CD8-positive, alpha-beta memory T cell (primary cell): ENCODE results near the gene OCA2. TPM values are rescaled to one million over a fixed set of nuclear protein-coding genes. Genes with fewer than 3 reads are reported as not detected.

Experiments
- CTCF ChIA-PET: fragments of 350-600 bp; sonication (Branson Sonifier 250); formaldehyde crosslinking; loops from one replicate; lab custom pipeline; 2021; ENCODE audit warnings: antibody characterized with exemption; lab: Charles Lee
- POLR2A ChIA-PET: fragments of 350-600 bp; sonication (Branson Sonifier 250); formaldehyde crosslinking; loops from one replicate; lab custom pipeline; 2021; ENCODE audit warnings: antibody characterized with exemption; lab: Charles Lee
- DNase-seq, 5 donors: peaks; one replicate each; pipeline versions ENCODE4 v3.0.0 to v3.0.0-alpha.2; 2020 to 2022; ENCODE audit warnings: mixed read lengths in 1 of 5
- H3K27ac ChIP-seq: one replicate; pipeline ENCODE4 v1.7.0; 2013; ENCODE audit warnings: low read depth, mild to moderate bottlenecking, low read length, moderate library complexity
- H3K27me3 ChIP-seq: 2 replicates; pipeline ENCODE4 v1.7.0; 2013; ENCODE audit warnings: low read length, mild to moderate bottlenecking; ENCODE audit not compliant: insufficient read depth, poor library complexity, severe bottlenecking
- H3K36me3 ChIP-seq: 2 replicates; pipeline ENCODE4 v1.7.0; 2013; ENCODE audit warnings: mild to moderate bottlenecking, low read length, moderate library complexity; ENCODE audit not compliant: insufficient read depth
- H3K4me1 ChIP-seq: 2 replicates; pipeline ENCODE4 v1.7.0; 2013; ENCODE audit warnings: mild to moderate bottlenecking, low read length, moderate library complexity; ENCODE audit not compliant: insufficient read depth
- H3K4me3 ChIP-seq: 2 replicates; pipeline ENCODE4 v1.7.0; 2013; ENCODE audit warnings: mild to moderate bottlenecking, low read length
- H3K9me3 ChIP-seq: 2 replicates; pipeline ENCODE4 v1.7.0; 2013; ENCODE audit warnings: mild to moderate bottlenecking, low read length
- H3K27ac Mint-ChIP-seq, 8 donors: one replicate each; pipeline ENCODE4 v1.8.0; 2020 to 2021; ENCODE audit warnings: mixed read lengths in 8 of 8, mild to moderate bottlenecking in 6 of 8, inconsistent platforms in 3 of 8, moderate library complexity in 3 of 8
- H3K27me3 Mint-ChIP-seq, 2 donors: one replicate each; pipeline ENCODE4 v1.8.0; 2020 to 2021; ENCODE audit warnings: mixed read lengths in 2 of 2, mild to moderate bottlenecking in 1 of 2, moderate library complexity in 1 of 2
- H3K36me3 Mint-ChIP-seq, 3 donors: one replicate each; pipeline ENCODE4 v1.8.0; 2020 to 2021; ENCODE audit warnings: mixed read lengths in 3 of 3, inconsistent platforms in 1 of 3, mild to moderate bottlenecking in 1 of 3
- H3K4me1 Mint-ChIP-seq, 3 donors: one replicate each; pipeline ENCODE4 v1.8.0; 2020 to 2021; ENCODE audit warnings: mixed read lengths in 3 of 3, inconsistent platforms in 1 of 3, mild to moderate bottlenecking in 1 of 3
- H3K4me3 Mint-ChIP-seq, 7 donors: one replicate each; pipeline ENCODE4 v1.8.0; 2020 to 2021; ENCODE audit warnings: mixed read lengths in 7 of 7, mild to moderate bottlenecking in 6 of 7, moderate library complexity in 4 of 7, inconsistent platforms in 2 of 7
- H3K9me3 Mint-ChIP-seq, 5 donors: one replicate each; pipeline ENCODE4 v1.8.0; 2020 to 2022; ENCODE audit warnings: mixed read lengths in 5 of 5, mild to moderate bottlenecking in 3 of 5, moderate library complexity in 2 of 5, inconsistent platforms in 1 of 5
- polyA plus RNA-seq: library from polyadenylated mRNA; unstranded; fragments of 300-500 nt; fragmentation: Illumina TruSeq; gene quantifications from one replicate; pipeline ENCODE4 v1.2.3, GENCODE V29; 2021
- total RNA-seq, 2 experiments: library from RNA; stranded (reverse); gene quantifications; one replicate each; pipeline ENCODE4 v1.2.3, GENCODE V29; 2021

OCA2 gene
- total and polyA plus RNA-seq, 3 experiments from 2014 or later = not detected

DNA sequence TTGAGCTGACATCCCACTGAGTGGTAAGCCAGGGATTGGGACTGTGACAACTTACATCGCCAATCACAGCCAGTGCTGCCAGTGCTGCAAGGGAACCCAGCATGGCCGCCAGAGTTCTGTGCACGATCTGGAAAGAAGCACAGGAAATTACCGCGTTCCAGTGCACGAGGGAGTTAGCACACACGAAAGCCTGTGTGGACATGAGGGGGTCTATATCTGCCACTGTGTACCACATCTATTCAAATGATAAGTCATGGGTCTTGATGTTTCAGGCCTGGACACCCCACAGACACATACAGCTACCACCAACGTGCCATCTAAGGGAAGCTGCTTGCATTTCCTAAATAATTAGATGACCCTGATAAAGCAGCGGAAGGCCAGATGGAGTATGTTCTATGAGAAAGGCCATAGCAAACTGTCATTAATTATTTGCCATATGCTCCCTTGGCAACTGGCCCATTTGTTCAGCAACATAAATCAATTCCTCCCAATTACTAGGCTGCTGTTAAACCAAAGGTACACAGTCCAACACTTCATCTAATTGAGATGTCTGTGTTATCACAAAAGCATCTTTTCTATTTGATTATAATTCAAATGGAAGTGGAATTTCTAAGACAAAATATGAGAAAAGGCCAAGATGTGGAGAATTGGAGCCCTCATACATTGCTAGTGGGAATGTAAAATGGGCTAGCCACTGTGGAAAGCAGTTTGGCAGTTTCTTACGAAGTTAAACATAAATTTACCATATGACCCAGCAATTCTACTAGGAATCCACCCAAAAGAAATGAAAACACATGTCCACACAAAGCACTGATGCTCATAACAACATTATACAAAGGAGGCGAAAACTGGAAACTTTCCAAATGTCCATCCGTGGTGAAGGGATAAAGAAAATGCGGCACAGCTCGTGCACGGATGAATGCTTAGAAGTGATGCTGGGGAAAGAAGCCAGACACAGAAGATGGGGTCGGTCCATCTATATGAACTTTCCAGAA lies 108.3 kb downstream of the OCA2 start:
- no peaks in the 10 kb centered on the region for H3K4me1 Mint-ChIP-seq
- peaks cover 0 to 1% (median 0%) of the 10 kb centered on the region in 3 donors for H3K36me3 Mint-ChIP-seq
- no peak overlapping the region for H3K27ac Mint-ChIP-seq
- H3K27me3 Mint-ChIP-seq = peaks cover 8 to 20% of the 10 kb centered on the region in 2 donors
- ChIA-PET CTCF (no interaction called here), POLR2A (no interaction called here)
- H3K27ac ChIP-seq = no peak overlapping the region
- DNase-seq = no peak
- H3K9me3 Mint-ChIP-seq = peaks cover 0 to 12% (median 0%) of the 10 kb centered on the region in 5 donors
- H3K27me3 ChIP-seq = no peaks in the 10 kb centered on the region
- no peak overlapping the region for H3K4me3 Mint-ChIP-seq
- H3K9me3 ChIP-seq = no peaks in the 10 kb centered on the region
- H3K4me3 ChIP-seq = no peak overlapping the region
- no peaks in the 10 kb centered on the region for H3K36me3 ChIP-seq
- H3K4me1 ChIP-seq = no peaks in the 10 kb centered on the region

DNA sequence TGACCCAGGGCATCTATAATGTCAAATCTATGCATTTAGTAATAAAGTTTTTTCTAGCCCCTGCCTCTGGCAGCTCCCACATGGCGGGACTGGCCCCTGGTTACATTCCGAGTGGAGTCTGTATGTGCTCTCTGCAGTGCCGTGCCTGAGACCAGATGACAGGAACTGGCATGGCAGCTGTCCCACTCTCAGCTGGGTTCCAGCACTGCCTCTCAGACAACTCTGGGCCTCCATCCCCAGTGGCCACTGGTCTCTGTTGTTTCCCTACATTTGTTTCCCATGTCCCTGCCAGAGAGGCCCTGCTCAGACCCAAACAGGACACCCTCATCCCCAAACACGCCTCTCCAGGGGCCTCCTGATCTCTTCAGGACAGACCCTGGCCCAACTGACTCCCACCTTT lies 109.3 kb downstream of the OCA2 start:
- Mint-ChIP-seq H3K27ac (peak overlapping the region in 1 of 8 donors; percentile 89), H3K36me3 (peaks cover 0 to under 1% (median 0%) of the 10 kb centered on the region in 3 donors), H3K9me3 (peaks cover 0 to 9% (median 0%) of the 10 kb centered on the region in 5 donors), H3K4me1 (no peaks in the 10 kb centered on the region), H3K27me3 (peaks cover 10 to 20% of the 10 kb centered on the region in 2 donors), H3K4me3 (no peak overlapping the region)
- DNase-seq = no peak
- Histone ChIP-seq H3K4me1 (no peaks in the 10 kb centered on the region), H3K9me3 (no peaks in the 10 kb centered on the region), H3K36me3 (no peaks in the 10 kb centered on the region), H3K27ac (no peak overlapping the region), H3K4me3 (no peak overlapping the region), H3K27me3 (no peaks in the 10 kb centered on the region)
- CTCF ChIA-PET = no interaction called here
- POLR2A ChIA-PET = no interaction called here

DNA sequence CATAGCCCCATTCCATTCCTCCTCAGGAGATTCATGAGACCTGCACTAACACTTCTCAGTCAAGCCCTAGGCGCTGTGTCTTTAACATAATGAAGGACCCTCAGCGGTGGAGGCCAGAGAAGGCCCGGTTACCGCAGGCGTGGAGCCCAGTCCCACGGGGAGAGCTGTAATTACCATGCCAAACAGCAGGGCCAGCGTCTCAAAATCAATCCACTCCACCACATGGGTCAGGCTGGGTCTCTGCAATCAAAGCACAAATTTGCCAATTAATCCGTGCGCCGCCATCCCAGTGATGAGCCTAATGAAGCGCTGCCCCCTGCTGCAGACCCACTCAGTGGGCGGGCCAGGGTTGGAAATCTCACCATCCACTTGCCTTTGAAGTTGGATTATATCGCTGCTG lies 109.7 kb downstream of the OCA2 start:
- H3K4me1 ChIP-seq = no peaks in the 10 kb centered on the region
- no peak overlapping the region for H3K27ac ChIP-seq
- Mint-ChIP-seq H3K27me3 (peaks cover 12 to 16% of the 10 kb centered on the region in 2 donors), H3K4me1 (no peaks in the 10 kb centered on the region), H3K4me3 (no peak overlapping the region), H3K27ac (no peak overlapping the region), H3K36me3 (no peaks in the 10 kb centered on the region), H3K9me3 (peaks cover 0 to 5% (median 0%) of the 10 kb centered on the region in 5 donors)
- H3K27me3 ChIP-seq = no peaks in the 10 kb centered on the region
- H3K36me3 ChIP-seq = no peaks in the 10 kb centered on the region
- no peak overlapping the region for H3K4me3 ChIP-seq
- no peak for DNase-seq
- CTCF ChIA-PET = no interaction called here
- POLR2A ChIA-PET = no interaction called here
- no peaks in the 10 kb centered on the region for H3K9me3 ChIP-seq

DNA sequence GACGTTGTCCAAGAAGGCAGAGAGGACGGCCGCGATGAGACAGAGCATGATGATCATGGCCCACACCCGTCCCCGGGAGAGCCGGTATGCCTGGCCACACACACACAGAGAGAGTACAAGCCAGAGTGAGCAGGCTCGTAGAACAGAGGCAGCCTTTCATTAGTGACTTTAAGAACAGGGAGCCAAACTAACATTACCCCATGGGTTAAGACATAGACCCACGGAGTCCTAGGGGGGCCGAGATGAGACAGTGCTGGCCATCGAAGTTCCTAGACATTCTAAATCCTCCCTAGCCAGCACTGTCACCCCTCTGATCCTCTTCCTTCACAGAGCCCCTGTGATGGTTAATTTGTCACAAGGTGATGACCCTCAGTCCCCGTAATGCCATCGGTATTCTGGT lies 114.0 kb downstream of the OCA2 start:
- Histone ChIP-seq H3K36me3 (no peaks in the 10 kb centered on the region), H3K27ac (no peak overlapping the region), H3K4me1 (no peaks in the 10 kb centered on the region), H3K27me3 (no peaks in the 10 kb centered on the region), H3K4me3 (no peak overlapping the region), H3K9me3 (no peaks in the 10 kb centered on the region)
- Mint-ChIP-seq H3K27me3 (peaks cover 10 to 13% of the 10 kb centered on the region in 2 donors), H3K4me3 (no peak overlapping the region), H3K36me3 (no peaks in the 10 kb centered on the region), H3K4me1 (no peaks in the 10 kb centered on the region), H3K27ac (no peak overlapping the region), H3K9me3 (no peaks in the 10 kb centered on the region)
- POLR2A ChIA-PET = no interaction called here
- CTCF ChIA-PET = no interaction called here
- DNase-seq = no peak

DNA sequence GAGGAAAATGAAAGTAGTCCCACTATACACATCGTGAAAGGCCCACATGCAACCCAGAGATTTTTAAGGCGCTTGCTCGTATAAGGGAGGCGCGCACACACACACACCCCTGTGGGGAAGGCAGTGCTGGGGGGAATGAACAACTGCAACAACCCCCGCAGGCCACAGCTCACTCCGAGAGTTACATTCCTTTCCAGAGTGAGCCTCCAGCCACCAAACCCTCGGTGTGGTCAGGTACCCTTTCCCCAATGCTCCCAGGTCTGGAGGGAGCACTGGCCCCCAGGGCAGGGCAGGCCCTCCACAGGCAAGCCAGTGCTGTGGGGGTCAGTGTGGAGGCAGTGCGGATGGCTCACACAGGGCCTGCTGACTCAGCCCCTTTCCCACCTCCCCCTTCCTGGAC lies 115.6 kb downstream of the OCA2 start:
- no peaks in the 10 kb centered on the region for H3K36me3 Mint-ChIP-seq
- Histone ChIP-seq H3K9me3 (no peaks in the 10 kb centered on the region), H3K4me3 (no peak overlapping the region), H3K27ac (no peak overlapping the region), H3K4me1 (no peaks in the 10 kb centered on the region), H3K36me3 (no peaks in the 10 kb centered on the region), H3K27me3 (no peaks in the 10 kb centered on the region)
- H3K9me3 Mint-ChIP-seq = no peaks in the 10 kb centered on the region
- ChIA-PET CTCF (no interaction called here), POLR2A (no interaction called here)
- H3K27ac Mint-ChIP-seq = no peak overlapping the region
- no peaks in the 10 kb centered on the region for H3K4me1 Mint-ChIP-seq
- no peak for DNase-seq
- peaks cover 7 to 10% of the 10 kb centered on the region in 2 donors for H3K27me3 Mint-ChIP-seq
- H3K4me3 Mint-ChIP-seq = no peak overlapping the region

DNA sequence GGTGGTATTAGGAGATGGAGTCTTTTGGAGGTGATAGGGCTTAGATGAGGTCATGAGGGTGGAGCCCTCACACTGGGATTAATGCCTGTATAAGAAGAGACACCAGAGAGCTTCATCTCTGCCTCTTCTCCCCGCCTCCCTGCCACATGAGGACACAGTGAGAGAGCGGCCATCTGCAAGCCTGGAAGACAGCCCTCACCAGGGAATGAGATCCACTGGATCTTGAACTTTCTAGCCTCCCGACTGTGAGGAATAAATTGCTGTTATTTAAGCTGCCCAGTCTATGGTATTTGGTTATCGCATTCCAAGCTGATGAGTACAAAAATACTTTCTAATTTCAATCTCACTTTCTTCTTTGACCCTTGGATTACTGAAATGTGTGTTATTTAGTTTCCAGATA lies 121.4 kb downstream of the OCA2 start:
- Mint-ChIP-seq H3K27me3 (no peaks in the 10 kb centered on the region), H3K4me1 (no peaks in the 10 kb centered on the region), H3K27ac (no peak overlapping the region), H3K9me3 (peaks cover 0 to 3% (median 0%) of the 10 kb centered on the region in 5 donors), H3K36me3 (no peaks in the 10 kb centered on the region), H3K4me3 (no peak overlapping the region)
- ChIA-PET POLR2A (no interaction called here), CTCF (no interaction called here)
- Histone ChIP-seq H3K27ac (no peak overlapping the region), H3K4me1 (no peaks in the 10 kb centered on the region), H3K27me3 (no peaks in the 10 kb centered on the region), H3K36me3 (no peaks in the 10 kb centered on the region), H3K4me3 (no peak overlapping the region), H3K9me3 (no peaks in the 10 kb centered on the region)
- DNase-seq = no peak

DNA sequence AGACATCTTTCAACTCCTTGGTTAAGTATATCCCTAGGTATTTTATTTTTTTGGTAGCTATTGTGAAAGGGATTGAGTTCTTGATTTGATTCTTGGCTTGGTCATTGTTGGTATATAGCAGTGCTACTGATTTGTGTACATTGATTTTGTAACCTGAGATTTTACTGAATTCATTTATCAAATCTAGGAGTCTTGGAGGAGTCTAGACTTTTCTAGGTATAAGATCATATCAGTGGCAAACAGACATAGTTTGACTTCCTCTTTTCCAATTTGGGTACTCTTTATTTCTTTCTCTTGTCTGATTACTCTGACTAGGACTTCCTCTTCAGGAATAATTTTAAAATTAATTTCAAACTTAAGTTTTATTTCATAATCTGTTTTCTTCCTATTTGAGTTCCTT lies 125.2 kb downstream of the OCA2 start:
- ChIA-PET CTCF (no interaction called here), POLR2A (no interaction called here)
- H3K36me3 Mint-ChIP-seq = no peaks in the 10 kb centered on the region
- H3K9me3 Mint-ChIP-seq = peaks cover 0 to 4% (median 2%) of the 10 kb centered on the region in 5 donors
- no peaks in the 10 kb centered on the region for H3K9me3 ChIP-seq
- H3K36me3 ChIP-seq = no peaks in the 10 kb centered on the region
- H3K4me1 ChIP-seq = no peaks in the 10 kb centered on the region
- DNase-seq = no peak
- H3K4me1 Mint-ChIP-seq = no peaks in the 10 kb centered on the region
- H3K4me3 ChIP-seq = no peak overlapping the region
- H3K27me3 Mint-ChIP-seq = no peaks in the 10 kb centered on the region
- no peaks in the 10 kb centered on the region for H3K27me3 ChIP-seq
- no peak overlapping the region for H3K27ac ChIP-seq
- no peak overlapping the region for H3K27ac Mint-ChIP-seq
- no peak overlapping the region for H3K4me3 Mint-ChIP-seq

DNA sequence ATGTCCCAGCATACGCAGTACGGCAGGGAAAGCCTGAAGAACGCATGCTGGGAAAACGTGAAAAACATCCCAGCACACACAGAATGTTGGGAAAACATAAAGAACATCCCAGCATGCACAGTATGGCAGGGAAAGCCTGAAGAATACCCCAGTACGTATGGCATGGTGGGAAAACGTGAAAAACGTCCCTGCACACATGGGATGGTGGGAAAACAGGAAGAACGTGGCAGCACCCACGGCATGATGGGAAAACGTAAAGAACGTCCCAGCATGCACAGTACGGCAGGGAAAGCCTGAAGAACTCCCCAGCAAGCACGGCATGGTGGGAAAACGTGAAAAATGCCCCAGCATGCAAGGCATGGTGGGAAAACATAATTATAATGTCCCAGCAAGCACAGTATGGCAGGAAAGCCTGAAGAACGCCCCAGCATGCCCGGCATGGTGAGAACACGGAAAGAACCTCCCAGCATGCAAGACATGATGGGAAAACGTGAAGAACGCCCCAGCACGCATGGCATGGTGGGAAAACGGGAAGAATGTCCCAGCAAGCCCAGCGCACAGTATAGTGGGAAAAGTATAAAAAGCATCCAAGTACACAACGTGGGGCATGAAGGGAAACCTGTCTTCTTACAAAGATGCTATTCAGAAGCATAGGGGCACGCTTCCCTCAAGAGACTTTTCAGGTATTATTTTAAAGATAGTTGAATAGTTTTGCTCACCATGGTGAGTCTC lies 128.3 kb downstream of the OCA2 start:
- no peaks in the 10 kb centered on the region for H3K27me3 ChIP-seq
- no peak for DNase-seq
- H3K9me3 ChIP-seq = no peaks in the 10 kb centered on the region
- H3K27ac ChIP-seq = no peak overlapping the region
- no peak overlapping the region for H3K4me3 ChIP-seq
- CTCF ChIA-PET = no interaction called here
- H3K36me3 ChIP-seq = no peaks in the 10 kb centered on the region
- Mint-ChIP-seq H3K4me1 (no peaks in the 10 kb centered on the region), H3K4me3 (no peak overlapping the region), H3K9me3 (peaks cover 0 to 7% (median 2%) of the 10 kb centered on the region in 5 donors), H3K27ac (no peak overlapping the region), H3K27me3 (no peaks in the 10 kb centered on the region), H3K36me3 (no peaks in the 10 kb centered on the region)
- no peaks in the 10 kb centered on the region for H3K4me1 ChIP-seq
- POLR2A ChIA-PET = no interaction called here
